DMS153 (cell line): ENCODE data around the gene WSB2.
A peak's percentile ranks its signal among the peaks of the same experiment; 100 is the strongest.
"Not testable (repeated sequence)": the region's sequence is repeated elsewhere in the genome, so short reads cannot be mapped to it uniquely, and the experiment has no call there.

Source experiments
- DNase-seq: peaks from one replicate; lab custom pipeline; 2025; lab: John Stamatoyannopoulos, UW

The WSB2 gene

GRCh38 chr12:118035190-118036041, 25.6 kb downstream of the WSB2 start:
- DNase-seq = peak; percentile 51

GRCh38 chr12:118034429-118035189, 26.4 kb downstream of the WSB2 start:
- DNase-seq = peak; percentile 36

GRCh38 chr12:118033902-118034301, 27.1 kb downstream of the WSB2 start:
- DNase-seq = no peak

GRCh38 chr12:118033323-118033722, 27.7 kb downstream of the WSB2 start:
- DNase-seq = no peak

GRCh38 chr12:118032188-118032587, 28.8 kb downstream of the WSB2 start:
- DNase-seq = no peak

- DNase-seq = no peak
These were observed 31.8 kb downstream of the WSB2 start for GRCh38 chr12:118029166-118029565.

- DNase-seq = no peak
These were observed 35.8 kb downstream of the WSB2 start for GRCh38 chr12:118025168-118025567.

GRCh38 chr12:118023301-118023860, 37.6 kb downstream of the WSB2 start:
- no peak for DNase-seq

GRCh38 chr12:118022728-118023109, 38.3 kb downstream of the WSB2 start:
- no peak for DNase-seq

GRCh38 chr12:118022097-118022727, 38.8 kb downstream of the WSB2 start:
- not testable (repeated sequence) for DNase-seq

- no peak for DNase-seq
These were observed 40.9 kb downstream of the WSB2 start for GRCh38 chr12:118020036-118020435.

- DNase-seq = no peak
These were observed 43.1 kb downstream of the WSB2 start for GRCh38 chr12:118017926-118018325.

GRCh38 chr12:118016424-118017264, 44.3 kb downstream of the WSB2 start, which contains the start of gene RFC5:
RFC5 (plus strand) TSS chr12:118016703; CDS start chr12:118016828, 125 bp downstream.
- peak; percentile 96 for DNase-seq

- no peak for DNase-seq
These were observed 45.0 kb downstream of the WSB2 start for GRCh38 chr12:118015944-118016343.

GRCh38 chr12:118015306-118015705, 45.7 kb downstream of the WSB2 start:
- DNase-seq = no peak

- DNase-seq = no peak
These were observed 47.7 kb downstream of the WSB2 start for GRCh38 chr12:118013283-118013682.

GRCh38 chr12:118011961-118012360, 49.0 kb downstream of the WSB2 start:
- no peak for DNase-seq

GRCh38 chr12:118011377-118011776, 49.6 kb downstream of the WSB2 start:
- no peak for DNase-seq

- no peak for DNase-seq
These were observed 50.1 kb downstream of the WSB2 start for GRCh38 chr12:118010903-118011302.

GRCh38 chr12:117999806-118000205, 61.2 kb downstream of the WSB2 start:
- not testable (repeated sequence) for DNase-seq

- DNase-seq = no peak
These were observed 62.3 kb downstream of the WSB2 start for GRCh38 chr12:117998719-117999118.
